T-helper 1 cell (primary cell): ENCODE data around the gene MTURN.

Experiments used
- DNase-seq, 5 donors: peaks; one replicate each; pipeline ENCODE4 v3.0.0-alpha.2; 2012 to 2020

MTURN gene

DNA sequence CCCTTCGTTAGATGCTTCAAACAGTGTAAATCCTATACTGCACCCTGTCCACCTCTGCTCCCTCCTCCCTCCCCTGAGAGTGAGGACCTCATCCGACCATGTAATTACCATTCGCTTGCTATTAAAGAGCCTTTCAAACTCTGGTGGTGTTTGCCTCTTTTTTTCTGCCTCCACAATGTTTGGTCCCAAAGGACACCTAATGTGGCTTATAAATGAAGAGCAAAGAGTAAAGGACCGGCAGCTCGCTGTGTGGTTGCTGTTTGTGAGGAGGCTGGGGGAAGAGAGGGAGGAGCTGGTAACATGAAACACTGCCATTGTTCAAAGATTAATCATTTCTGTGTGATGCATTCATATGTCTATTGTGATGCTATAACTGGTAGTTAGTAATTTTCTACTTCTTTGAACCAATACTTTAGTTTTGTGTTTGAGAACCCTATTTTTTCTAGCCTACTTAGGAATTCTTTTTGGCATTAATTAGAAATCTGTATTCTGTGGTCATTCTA lies 27.9 kb downstream of the MTURN start:
- no peak for DNase-seq

DNA sequence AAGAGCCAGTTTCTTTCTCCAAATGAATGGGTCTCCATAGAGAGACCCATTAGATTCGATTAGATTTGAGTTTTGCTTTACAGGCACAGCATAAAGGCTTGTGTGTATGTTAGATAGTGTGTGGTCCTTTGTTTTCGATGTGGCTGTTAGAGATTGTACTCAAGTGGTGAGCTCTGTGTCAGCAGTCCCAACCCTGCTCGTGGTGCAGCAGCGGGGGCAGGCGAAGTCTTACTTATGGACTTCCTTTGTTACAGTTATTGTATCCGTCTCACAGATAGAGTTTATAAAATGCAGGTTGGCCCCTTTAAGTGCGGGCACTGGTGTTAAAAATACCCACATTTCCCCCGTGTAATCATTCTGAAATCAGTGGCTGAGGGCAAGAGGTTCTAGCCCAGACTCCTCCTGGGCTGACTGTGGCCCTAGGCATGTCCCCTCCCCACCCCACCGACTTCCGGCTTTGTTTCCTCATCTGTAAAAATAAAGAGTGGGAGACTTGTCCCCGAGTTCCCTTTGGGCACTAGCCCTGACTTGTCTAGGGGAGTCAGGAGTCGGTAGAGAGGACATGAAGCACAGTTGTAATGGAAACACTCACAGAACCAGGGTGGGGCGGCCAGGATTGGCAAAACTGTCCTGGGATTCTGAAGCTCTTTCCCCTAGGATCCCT lies 28.6 kb downstream of the MTURN start:
- DNase-seq: peak in 1 of 5 donors; percentile 9

DNA sequence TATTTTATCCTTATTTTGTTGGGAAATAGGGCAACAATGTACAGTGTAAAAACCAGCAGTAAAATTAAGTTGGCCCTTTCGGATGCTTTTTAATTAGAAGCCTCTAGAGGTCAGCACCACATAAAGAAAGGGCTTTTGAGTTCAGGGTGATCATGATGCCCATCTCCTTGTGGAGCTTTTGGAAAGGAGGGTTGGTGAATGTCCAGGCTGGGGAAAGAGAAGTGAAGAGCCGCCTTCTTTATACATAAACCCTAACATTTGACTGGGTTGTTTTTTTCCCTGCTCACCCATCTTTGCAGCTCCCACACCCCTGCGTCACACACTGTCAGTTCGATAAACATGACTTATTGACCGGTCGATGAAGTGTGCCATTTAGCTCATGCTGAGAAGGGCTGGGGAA lies 29.8 kb downstream of the MTURN start:
- DNase-seq: peak in 1 of 5 donors; percentile 19

DNA sequence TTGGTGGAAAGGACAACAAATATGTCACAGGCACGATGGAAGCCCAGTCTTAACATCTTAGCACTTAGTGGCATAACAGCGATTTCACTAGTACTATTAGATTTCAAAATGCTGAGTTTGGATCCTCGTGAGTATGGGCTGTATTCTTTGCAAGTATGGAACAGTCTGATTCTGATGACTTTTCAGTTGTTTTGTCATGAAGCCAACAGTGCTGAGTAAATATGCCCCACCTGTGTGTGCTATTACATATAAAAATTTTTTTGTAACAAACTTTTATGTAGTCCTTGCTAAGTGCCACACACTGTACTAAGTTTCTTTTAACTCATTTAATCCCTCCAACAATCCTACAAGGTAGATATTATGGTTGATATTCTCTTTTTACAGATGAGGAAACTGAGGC lies 30.8 kb downstream of the MTURN start:
- DNase-seq: no peak

DNA sequence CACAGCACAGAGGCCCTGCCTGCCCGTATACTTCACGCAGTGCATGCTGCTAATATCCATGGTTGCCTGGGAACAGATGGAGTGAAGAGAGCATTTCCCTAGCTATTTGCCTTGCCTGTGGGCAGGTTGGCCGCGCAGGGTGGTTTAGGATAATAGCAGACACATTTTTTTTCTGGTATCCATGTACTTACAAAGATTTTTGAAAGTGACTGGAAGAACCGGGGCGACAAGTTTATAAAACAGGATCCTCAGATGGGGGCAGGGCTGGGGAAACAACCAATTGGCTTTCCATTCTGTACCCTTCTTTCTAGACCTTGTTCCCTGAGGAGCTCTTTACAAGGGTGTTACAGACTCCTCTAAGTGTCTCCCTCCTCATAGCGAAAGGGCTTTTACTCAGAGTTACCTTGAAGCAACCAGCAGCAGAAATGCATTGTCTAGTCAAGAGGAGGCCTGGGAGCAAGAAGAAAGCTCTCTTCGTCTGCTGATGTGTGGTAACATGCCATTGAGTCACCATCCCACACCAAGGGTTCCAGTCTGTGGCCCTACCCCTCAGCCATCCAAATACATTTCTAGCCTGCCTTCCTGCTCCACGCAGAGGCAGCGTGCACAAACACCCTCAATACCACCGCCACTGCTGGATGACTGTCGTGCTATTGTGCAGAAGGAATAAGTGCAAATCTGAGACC lies 31.5 kb downstream of the MTURN start:
- DNase-seq: no peak

DNA sequence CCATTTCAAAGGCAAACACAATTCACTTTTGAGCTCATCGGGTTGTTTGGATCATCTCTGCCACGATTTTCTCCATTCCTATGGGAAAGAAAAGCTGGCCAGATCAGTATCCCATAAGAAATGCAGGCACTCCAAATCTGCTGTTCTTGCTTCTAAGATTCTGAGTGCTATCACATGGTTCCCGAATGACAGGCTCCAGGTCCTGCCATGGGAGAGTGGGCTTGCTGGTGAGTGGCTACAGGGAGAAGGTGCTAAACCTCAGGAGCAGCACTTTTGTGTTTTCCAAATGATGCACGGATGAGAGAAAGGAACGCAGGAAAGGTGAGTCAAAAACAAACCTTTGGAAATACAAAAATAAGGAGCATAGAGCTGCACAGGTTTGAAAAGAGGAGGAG lies 32.1 kb downstream of the MTURN start:
- no peak for DNase-seq

DNA sequence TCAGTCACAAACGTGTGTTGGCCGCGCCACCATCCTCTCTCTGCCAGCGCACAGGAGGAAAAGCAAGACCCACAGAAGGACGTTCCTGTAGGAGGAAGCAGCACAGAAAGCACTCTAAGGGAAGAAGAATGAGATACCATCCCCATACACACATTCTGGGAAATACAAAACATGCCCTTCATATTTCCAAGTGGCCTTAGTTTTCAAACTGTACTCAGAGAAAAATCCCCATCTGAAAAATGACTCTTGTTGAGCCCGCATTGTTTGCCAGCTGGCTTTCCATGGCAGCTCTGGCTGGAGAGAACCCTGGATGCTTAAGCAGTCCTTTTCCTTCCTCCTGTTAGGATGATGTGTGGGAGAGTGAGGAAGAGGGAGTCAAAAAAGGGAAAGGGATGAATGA lies 33.1 kb downstream of the MTURN start:
- DNase-seq: no peak

DNA sequence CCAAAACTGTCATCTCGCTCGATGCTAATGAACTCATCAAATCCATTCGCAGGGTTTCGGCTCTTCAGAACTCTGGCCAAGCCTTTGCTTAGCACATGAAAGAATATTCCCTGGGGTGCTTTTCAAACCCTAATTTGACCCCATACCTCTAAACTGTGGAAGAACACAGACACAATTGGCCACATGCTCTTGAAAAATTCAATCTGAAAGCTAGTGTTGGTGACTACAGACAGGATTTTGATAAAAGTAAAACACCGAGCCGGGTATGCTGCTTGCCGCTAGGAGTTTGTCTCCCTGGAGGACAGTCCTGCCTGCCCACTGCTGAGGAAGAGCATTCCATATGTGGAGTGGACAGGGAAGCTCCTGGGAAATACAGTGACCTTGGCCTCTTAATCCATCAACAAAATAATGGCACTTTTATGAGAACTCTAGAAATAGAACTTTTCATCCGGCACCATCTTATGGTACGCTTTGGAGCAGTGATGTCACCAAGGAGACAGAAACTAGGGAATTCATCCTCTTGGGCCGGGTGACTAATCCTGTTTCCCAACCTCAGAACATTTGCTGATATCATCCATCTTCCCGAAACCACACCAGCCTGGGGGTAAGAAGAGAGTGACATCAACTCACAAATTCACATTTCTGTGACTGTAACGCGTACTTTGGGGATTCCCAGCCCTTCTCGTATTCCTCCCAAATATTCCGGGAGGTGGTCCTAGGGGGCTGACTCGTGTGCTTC lies 34.2 kb downstream of the MTURN start:
- no peak for DNase-seq

DNA sequence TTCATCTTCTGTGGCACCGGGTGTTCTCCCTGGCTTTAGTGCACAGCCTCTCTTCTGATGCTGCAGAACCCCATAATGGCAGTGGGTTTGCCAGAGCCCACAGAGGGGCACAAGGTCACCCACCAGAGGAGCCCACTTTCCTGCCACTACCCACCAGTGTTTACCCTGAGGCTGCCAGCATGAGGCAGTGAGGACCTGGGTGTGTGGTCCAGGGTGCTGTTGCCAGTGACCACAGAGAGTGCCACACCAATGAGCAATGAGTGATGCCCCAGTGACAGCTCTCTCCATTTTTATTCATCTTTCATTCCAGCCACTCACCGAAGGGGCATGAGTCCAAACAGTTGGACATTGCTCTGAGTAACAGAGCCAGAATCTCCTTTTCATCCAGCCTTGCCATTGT lies 34.8 kb downstream of the MTURN start:
- DNase-seq: no peak

DNA sequence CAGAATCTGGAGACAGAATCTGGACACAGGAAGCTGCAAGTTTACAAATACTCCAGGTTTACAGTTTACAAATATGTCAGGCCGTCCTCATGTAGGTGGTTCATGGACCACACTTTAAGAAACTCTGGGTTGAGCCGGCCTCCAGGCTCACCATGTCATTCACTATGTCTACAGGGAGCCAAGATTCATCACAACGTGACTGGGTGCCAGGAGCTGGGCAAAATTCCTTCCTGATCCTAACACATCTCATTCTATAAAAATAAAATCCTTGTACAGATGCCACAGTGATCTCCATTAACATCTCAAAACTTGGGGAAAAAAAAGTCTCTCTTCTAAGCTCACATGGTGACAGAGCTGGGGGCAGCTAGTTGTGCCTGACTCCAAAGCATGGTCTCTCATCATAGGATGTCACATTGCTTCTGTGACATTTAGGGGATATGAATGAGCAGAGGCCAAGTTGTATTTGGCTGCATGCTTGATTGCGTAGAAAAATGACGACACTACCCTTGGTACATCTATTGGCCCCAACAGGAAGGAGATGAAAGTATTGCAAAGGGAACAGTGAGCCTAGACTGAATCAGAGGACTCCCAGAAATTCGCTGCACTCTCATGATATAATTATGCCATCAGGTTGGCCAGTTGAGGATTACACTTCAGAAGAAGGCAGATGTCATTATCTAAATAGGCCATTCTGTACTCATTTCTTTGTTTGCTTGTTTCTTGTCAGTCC lies 35.9 kb downstream of the MTURN start:
- DNase-seq: no peak

DNA sequence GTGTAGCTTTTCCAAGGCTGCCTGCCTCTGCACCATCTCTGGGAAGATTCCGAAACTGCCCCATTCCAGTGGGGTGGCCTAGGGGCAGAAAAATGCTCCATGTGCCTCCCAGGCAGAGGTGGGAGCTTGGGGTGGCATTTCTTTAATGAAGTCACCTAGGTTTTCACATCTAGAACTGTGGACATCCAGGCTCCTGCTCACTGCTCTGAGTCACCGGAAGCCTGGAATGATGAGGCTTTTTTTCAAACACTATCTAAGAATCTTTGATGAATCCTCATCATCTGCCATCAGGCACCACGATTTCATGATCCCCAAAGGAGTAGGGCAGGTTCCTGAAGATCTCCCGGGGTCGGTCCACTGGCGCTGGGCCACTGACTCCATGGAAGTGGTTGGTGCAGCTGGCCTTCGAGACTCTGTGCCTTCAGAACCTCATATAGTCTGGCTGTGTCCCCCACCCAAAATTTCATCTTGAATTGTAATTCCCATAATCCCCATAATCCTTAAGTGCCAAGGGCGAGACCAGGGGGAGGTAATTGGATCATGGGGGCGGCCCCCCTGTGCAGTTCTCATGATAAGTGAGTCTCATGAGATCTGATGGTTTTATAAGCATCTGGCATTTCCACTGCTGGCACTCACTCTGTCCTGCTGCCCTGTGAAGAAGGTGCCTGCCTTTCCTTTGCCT lies 37.1 kb downstream of the MTURN start:
- DNase-seq: no peak

DNA sequence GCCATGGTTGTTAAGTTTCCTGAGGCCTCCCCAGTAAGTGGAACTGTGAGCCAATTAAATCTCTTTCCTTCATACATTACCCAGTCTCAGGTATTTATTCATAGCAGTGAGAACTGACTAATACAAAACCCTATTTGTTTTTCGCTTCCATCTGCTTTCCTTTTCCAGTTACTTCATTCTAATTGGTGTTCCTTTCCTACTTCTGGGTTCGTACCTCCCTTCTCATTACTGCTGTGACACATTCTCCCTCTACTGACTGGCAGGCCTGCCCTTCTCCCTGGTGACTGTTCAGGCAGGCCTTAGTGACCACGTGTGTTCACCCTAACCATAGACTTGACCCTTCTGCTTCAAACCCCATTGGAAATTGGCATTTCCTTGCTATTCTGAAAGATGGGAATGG lies 37.7 kb downstream of the MTURN start:
- no peak for DNase-seq

DNA sequence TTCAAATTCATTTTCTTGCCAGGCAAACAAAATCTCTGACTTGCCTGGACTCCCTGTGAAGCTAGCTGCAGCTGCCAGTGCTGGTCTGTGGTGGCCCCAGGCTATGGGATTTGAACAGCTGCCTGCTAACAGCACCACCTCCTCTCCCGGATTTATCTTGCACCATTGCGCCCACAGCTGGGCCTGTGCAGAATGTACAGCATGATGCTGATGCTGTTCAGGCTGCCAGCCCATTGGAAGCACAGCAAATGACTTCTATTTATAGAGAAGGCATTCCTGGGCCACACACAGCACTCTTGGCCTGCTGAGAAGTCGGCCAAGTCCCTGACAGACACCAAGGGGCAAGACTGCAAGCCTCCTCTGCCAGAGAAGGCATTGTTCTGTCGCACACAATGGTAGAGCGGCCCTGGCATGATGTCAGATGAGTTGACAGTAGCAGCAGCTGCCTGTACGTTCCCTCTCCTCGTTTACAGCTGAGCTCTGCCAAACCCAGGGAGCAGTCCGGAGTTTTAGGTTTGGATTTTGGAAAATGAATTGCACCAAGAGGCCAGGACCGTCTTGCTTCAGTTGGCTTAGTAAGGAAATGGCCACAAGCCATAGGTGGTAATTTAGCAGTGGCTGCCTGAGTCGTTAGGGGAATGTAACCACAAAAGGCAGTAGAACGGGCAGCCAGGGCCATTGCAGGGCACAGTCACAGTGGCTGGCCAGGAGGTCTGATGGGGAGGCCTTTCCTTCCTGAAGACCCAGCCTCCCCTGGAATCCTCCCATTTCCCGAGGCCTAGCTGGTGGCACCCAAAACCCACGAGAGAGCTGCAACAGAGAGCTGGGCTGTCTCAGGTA lies 38.5 kb downstream of the MTURN start:
- no peak for DNase-seq

DNA sequence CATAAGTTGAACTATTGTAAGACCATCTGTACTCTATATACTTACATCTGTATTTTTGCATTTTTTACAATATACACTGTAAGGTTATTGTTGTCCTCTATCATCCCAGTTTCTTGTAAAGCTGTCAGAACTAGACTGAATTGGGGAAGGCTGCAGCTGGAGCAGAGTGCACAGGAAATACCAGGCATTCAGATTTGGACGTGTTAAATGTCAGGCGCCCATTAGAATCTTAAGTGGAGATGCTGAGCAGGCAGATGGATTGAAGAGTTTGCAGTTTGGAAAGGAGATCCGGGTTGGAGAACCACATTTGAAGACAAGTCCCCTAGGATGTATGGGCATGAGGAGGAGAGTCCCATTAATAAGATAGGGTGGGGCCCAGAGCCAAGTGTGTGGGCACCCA lies 40.4 kb downstream of the MTURN start:
- no peak for DNase-seq

DNA sequence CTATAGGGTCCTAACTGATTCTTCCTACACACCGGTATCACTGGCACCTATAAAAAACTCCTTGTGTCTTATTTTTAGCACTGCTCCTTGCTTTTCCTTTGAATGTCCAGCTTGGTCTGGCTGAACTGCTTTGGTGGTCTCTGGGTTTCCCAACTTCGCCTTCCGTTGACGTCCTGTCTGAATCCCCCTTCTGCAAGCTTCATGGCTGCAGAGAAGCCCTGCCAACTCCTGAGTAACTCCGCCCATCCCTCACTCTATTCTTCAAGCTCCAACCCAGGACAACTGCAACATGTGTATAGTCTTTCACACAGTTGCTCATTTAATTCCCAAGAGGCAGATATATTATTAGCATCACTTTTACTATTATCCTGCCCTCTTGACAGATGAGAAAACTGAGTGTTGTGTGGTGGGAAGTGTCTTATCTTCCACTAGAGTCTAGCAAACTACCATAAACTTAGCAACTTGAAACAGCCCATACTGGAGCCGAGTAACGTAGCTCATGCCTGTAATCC lies 40.9 kb downstream of the MTURN start:
- DNase-seq: no peak

DNA sequence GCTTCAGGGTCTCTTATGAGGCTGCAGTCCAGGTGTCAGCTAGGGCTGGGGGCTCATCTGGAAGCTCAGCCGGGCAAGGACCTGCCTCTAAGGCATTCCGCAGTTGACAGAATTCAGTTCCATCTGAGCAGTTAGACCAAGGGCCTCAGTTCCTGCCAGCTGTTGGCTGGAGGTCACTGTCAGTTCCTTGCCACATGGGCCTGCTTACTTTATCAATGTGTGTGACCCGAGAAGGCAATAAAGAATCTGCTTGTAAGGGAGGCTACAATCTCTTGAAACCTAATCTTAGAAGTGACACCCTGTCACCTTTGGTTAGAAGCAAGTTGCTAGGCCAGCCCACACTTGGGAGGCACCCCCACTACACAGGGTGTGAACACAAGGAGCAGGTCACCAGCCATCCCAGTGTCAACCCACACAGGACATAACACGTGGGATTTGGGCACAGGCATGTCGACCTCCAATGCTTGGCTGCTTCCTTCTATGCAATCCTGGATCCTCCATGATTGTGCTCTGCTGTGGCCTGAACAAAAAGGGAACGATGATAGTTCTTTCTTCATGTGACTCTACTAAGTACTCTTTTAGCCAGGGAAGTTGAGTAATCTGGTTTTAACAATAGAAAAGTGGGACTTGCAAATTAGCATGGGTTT lies 41.8 kb downstream of the MTURN start:
- DNase-seq: no peak

DNA sequence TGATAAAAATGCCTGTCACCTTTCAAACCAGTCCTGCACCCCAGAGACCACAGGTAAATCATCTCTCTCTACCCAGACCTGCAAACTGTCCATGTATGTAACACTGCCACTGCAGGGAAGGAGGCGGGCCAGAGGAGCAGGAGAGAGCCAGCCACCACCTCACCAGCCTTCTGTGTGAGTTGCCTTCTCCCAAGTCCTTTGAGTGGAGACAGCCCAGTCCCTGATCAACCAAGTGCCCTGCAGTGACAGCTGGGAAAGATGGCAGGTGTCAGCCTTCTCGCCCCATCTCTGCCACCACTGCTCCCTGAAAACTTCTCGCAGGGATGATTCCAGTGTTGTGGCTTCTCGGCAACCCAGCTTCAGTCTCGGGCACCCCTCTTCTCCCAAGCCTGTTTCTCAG lies 42.4 kb downstream of the MTURN start:
- no peak for DNase-seq

DNA sequence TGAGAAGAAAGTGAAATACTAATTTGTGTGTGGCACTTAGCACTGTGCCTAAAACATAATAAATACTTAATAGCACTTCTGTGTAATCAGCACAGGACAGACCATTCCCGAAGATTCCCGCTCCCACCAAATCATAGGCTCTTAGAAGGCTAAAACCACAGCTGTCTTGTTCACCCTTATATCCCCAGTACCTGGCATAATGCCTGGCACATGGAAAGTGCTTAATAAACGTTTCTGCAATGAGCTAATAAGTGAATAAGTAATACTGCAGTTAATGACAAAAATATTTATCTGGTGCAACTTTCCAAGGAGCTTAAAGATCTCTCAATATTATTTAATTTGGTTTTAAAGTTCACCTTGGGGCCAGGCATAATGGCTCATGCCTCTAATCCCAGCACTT lies 43.2 kb downstream of the MTURN start:
- DNase-seq: no peak

DNA sequence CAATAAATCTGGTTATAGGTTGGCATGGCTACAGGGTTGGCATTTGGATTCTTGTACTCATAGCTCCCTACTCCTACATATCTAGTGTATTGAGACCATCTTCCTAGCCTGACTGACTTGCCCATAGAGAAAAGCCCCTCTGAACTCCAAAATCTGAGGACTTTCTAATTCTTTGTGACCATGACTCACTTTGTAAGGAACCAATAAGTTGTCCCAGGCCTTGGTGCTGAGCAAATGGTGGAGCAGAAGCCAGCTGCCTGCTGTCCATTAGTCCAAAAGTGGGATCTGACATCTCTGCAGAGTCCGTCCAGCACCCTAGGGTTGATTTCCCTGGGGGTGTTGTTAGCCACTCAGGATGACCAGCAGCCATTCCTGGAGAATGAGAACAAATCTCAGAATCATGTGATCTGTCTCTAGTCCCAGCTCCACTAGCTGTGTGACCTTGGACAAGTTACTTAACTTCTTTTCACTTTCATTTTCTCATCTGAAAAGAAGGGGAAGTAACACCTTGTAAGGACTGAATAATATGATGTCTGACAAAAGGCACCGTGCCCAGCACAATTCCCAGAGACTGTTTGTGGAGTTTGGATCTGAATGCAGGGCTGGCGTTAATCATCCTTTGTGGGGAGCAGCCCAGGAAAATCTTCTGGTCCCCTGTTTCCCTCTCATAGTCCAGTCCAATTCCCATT lies 44.1 kb downstream of the MTURN start:
- DNase-seq: no peak

DNA sequence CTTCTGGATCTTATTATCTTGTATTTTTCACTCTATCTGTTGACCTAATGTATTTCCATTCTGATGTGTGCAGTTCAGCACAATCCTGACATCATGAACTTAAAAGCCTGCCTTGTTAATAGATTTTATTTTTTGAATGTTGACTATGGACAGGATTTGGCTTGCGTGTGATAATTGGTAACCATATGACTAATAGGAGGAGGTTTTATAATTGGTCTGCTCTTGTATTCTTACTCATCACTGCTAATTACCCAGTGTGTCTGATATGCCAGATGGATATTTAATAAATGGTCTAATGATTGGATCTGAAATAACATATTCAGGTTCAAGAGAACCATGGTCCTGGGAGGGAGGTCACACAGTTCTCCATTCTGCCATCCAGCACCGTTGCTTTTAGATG lies 45.9 kb downstream of the MTURN start:
- no peak for DNase-seq
